K562 (cell line): ENCODE results near the gene PTPRR. TPM values are rescaled to one million over a fixed set of nuclear protein-coding genes. Genes with fewer than 3 reads are reported as not detected.

Experiments
- CEBPG ChIP-seq, 3 experiments: fragments of 200-800 bp in 1 of 3; sonication (Bioruptor generic) in 1 of 3; sonication (generic) in 1 of 3; formaldehyde crosslinking in 1 of 3; IDR thresholded peaks in 2 of 3; conservative IDR thresholded peaks in 1 of 3; 2 replicates each; pipeline versions ENCODE4 v1.6.1 to v1.8.0; 2016 to 2022; ENCODE audit warnings: missing compliant biosample characterization in 2 of 3, missing genetic modification characterization in 2 of 3, mild to moderate bottlenecking in 1 of 3, missing genetic modification reagents in 1 of 3
- FOXM1 ChIP-seq, 2 experiments: fragments of 450-650 bp in 1 of 2; sonication (generic) in 1 of 2; formaldehyde crosslinking in 1 of 2; IDR thresholded peaks; 2 replicates each; pipeline versions ENCODE4 v1.6.1 to v1.9.0; 2017 to 2022; ENCODE audit warnings: low read depth in 2 of 2, mild to moderate bottlenecking in 2 of 2, missing genetic modification reagents in 1 of 2, moderate library complexity in 1 of 2
- HBP1 ChIP-seq: fragments of 450-650 bp; formaldehyde crosslinking; IDR thresholded peaks from 2 replicates; pipeline ENCODE4 v1.4.0; 2022; ENCODE audit warnings: missing genetic modification characterization
- HDAC6 ChIP-seq: IDR thresholded peaks from 2 replicates; pipeline ENCODE4 v1.6.1; 2012; ENCODE audit warnings: low read depth, mild to moderate bottlenecking, control low read depth, inconsistent platforms, low read length, moderate library complexity
- LCOR ChIP-seq: sonication (generic); formaldehyde crosslinking; IDR thresholded peaks from 2 replicates; pipeline ENCODE4 v1.8.0; 2022; ENCODE audit warnings: mild to moderate bottlenecking, missing genetic modification reagents
- MIER1 ChIP-seq: fragments of 450-650 bp; IDR thresholded peaks from 2 replicates; pipeline ENCODE4 v1.6.1; 2016; ENCODE audit warnings: antibody characterized with exemption, mild to moderate bottlenecking, low read depth
- MLX ChIP-seq, 2 experiments: fragments of 450-650 bp in 1 of 2; sonication (generic) in 1 of 2; formaldehyde crosslinking; conservative IDR thresholded peaks; 2 replicates each; pipeline versions ENCODE4 v1.4.0 to v1.8.1; 2020 to 2022; ENCODE audit warnings: mild to moderate bottlenecking in 1 of 2, missing genetic modification reagents in 1 of 2
- MXI1 ChIP-seq: IDR thresholded peaks from 2 replicates; pipeline ENCODE4 v1.6.1; 2011; ENCODE audit warnings: low read depth, mild to moderate bottlenecking, improper control_type of control experiment, low read length
- OTX1 ChIP-seq: fragments of 450-650 bp; formaldehyde crosslinking; IDR thresholded peaks from 2 replicates; pipeline ENCODE4 v1.4.0; 2022; ENCODE audit warnings: mild to moderate bottlenecking
- PCBP1 ChIP-seq: fragments of 200-400 bp; formaldehyde crosslinking; IDR thresholded peaks from 2 replicates; pipeline ENCODE4 v1.6.1; 2018; ENCODE audit warnings: mild to moderate bottlenecking, low read depth, low read length; ENCODE audit not compliant: poor library complexity, severe bottlenecking
- PHB2 ChIP-seq: fragments of 450-650 bp; IDR thresholded peaks from 2 replicates; pipeline ENCODE4 v1.6.1; 2017; ENCODE audit warnings: low read depth
- POLR2G ChIP-seq: fragments of 200-400 bp; formaldehyde crosslinking; IDR thresholded peaks from 2 replicates; pipeline ENCODE4 v1.6.1; 2017; ENCODE audit warnings: low read depth, mild to moderate bottlenecking, antibody characterized with exemption, low read length, moderate library complexity
- PREB ChIP-seq: sonication (generic); formaldehyde crosslinking; IDR thresholded peaks from 2 replicates; pipeline ENCODE4 v1.8.1; 2023; ENCODE audit warnings: mild to moderate bottlenecking, missing genetic modification reagents
- SMARCE1 ChIP-seq: fragments of 450-650 bp; IDR thresholded peaks from 2 replicates; pipeline ENCODE4 v1.7.1; 2016; ENCODE audit warnings: mild to moderate bottlenecking
- SREBF1 ChIP-seq: fragments of 150-350 bp; IDR thresholded peaks from 2 replicates; pipeline ENCODE4 v1.6.1; 2014; ENCODE audit warnings: antibody characterized with exemption, low read depth, low read length, borderline replicate concordance
- SREBF2 ChIP-seq: sonication (generic); formaldehyde crosslinking; IDR thresholded peaks from 2 replicates; pipeline ENCODE4 v1.4.0; 2020; ENCODE audit warnings: mild to moderate bottlenecking, missing genetic modification reagents
- STAT5A ChIP-seq: IDR thresholded peaks from 2 replicates; pipeline ENCODE4 v1.6.1; 2012; ENCODE audit warnings: low read length, inconsistent platforms, borderline replicate concordance
- ZNF212 ChIP-seq: fragments of 450-650 bp; formaldehyde crosslinking; IDR thresholded peaks from 2 replicates; pipeline ENCODE4 v1.4.0; 2020; ENCODE audit warnings: mild to moderate bottlenecking
- ZNF324 ChIP-seq: fragments of 250-450 bp; sonication (Bioruptor Pico); IDR thresholded peaks from 2 replicates; pipeline ENCODE4 v1.4.0; 2020; ENCODE audit warnings: mild to moderate bottlenecking
- ZNF551 ChIP-seq: fragments of 250-450 bp; sonication (Bioruptor Pico); IDR thresholded peaks from 2 replicates; pipeline ENCODE4 v1.5.0; 2021; ENCODE audit warnings: mild to moderate bottlenecking, moderate library complexity
- polyA plus RNA-seq, 8 experiments: library from polyadenylated mRNA; depleted of rRNA in 4 of 8; stranded (reverse) in 5 of 8; unstranded in 3 of 8; fragments of >200 nt; fragmentation: Nextera tagmentation in 2 of 8; fragmentation: Illumina TruSeq in 1 of 8; extraction: Ambion mirVana in 2 of 8; extraction: Trizol in 1 of 8; gene quantifications; 2 replicates each; pipeline versions ENCODE4 v1.2.1 to v1.2.3, GENCODE V29; 2011 to 2014; ENCODE audit warnings: inconsistent platforms in 1 of 8, missing spikeins in 1 of 8
- total RNA-seq, 7 experiments: library from RNA; depleted of rRNA in 6 of 7; stranded (reverse); fragments of >200 nt in 6 of 7; fragmentation: Illumina TruSeq in 2 of 7; extraction: Trizol in 2 of 7; gene quantifications; 2 replicates each; pipeline versions ENCODE4 v1.2.1 to v1.2.3, GENCODE V29; 2011 to 2021; ENCODE audit warnings: low replicate concordance in 1 of 7
- TF ChIP-seq, protein P1 (sequence below): fragments of 250-450 bp; sonication (Bioruptor Pico); IDR thresholded peaks from 2 replicates; pipeline ENCODE4 v1.4.0; 2020; ENCODE audit warnings: mild to moderate bottlenecking, moderate library complexity

The PTPRR gene
- total and polyA plus RNA-seq, 9 of the 15 experiments (the other 6 are each of a cell fraction or from before 2014, with no cell fraction given) = 6.6 to 41.7 (median 12.3) TPM

DNA sequence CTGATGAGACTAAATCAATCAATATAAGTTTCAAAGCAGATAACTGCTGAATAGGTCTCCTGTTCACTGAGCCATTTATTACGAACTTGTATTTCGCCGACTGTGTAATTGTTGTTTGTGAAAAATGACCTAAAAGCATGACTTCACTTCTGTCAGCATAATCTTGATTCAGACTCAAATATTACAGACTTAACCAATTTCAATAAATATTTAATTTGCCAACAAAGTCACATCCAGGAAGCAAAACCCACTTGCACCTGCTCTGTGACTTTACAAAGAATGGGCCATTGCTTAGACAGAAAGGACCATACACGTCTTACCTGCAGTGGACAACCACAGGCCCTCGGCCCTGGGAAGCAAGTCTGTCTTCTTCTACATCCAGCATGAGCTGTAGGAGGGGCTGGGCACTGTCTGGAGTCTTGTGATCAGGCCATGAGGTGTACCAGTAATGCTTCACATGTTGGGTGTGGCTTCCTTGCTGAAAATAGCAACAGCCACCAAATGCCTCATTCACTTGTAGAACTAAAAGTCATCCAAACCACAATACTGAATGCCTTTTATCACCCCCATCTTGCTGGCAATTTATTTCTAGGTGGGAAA lies 259.8 kb downstream of the PTPRR start (continued):
- no peak for TF ChIP-seq PREB (CRISPR knock-in tag)
- TF ChIP-seq OTX1 (CRISPR knock-in tag) = no peak
- TF ChIP-seq POLR2G = 0 out of 2 replicates have a peak, but pooled peaks have one; percentile 26
- TF ChIP-seq HBP1 (CRISPR knock-in tag) = no peak
- TF ChIP-seq PHB2 = no peak
- TF ChIP-seq ZNF324 = 0 out of 2 replicates have a peak, but pooled peaks have one; percentile 56
- no peak for TF ChIP-seq SREBF1
- TF ChIP-seq, protein P1, sequence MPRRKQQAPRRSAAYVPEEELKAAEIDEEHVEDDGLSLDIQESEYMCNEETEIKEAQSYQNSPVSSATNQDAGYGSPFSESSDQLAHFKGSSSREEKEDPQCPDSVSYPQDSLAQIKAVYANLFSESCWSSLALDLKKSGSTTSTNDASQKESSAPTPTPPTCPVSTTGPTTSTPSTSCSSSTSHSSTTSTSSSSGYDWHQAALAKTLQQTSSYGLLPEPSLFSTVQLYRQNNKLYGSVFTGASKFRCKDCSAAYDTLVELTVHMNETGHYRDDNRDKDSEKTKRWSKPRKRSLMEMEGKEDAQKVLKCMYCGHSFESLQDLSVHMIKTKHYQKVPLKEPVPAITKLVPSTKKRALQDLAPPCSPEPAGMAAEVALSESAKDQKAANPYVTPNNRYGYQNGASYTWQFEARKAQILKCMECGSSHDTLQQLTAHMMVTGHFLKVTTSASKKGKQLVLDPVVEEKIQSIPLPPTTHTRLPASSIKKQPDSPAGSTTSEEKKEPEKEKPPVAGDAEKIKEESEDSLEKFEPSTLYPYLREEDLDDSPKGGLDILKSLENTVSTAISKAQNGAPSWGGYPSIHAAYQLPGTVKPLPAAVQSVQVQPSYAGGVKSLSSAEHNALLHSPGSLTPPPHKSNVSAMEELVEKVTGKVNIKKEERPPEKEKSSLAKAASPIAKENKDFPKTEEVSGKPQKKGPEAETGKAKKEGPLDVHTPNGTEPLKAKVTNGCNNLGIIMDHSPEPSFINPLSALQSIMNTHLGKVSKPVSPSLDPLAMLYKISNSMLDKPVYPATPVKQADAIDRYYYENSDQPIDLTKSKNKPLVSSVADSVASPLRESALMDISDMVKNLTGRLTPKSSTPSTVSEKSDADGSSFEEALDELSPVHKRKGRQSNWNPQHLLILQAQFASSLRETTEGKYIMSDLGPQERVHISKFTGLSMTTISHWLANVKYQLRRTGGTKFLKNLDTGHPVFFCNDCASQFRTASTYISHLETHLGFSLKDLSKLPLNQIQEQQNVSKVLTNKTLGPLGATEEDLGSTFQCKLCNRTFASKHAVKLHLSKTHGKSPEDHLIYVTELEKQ (CRISPR knock-in tag) = no peak; the same call in 1 of the 2 replicates
- no peak for TF ChIP-seq PCBP1
- TF ChIP-seq FOXM1 (IDR thresholded peaks at IDR 0.05; ENCODE audit: low read depth) = no peak
- no peak for TF ChIP-seq FOXM1 (CRISPR knock-in tag; IDR thresholded peaks at IDR 0.05; ENCODE audit: low read depth)
- TF ChIP-seq LCOR (CRISPR knock-in tag) = peak; percentile 86
- TF ChIP-seq ZNF212 (CRISPR knock-in tag) = no peak
- 0 out of 2 replicates have a peak, but pooled peaks have one; percentile 17 for TF ChIP-seq SMARCE1
- no peak for TF ChIP-seq HDAC6
- TF ChIP-seq ZNF551 = no peak
- no peak for TF ChIP-seq STAT5A
- TF ChIP-seq MLX (CRISPR knock-in tag; conservative IDR thresholded peaks at IDR 0.05) = 0 out of 4 replicates have a peak, but pooled peaks of 1 of the 2 experiments have one; percentile 80
- peak; percentile 52; the same call in 1 of the 2 replicates for TF ChIP-seq MXI1
- TF ChIP-seq SREBF2 (CRISPR knock-in tag) = no peak
- TF ChIP-seq CEBPG (CRISPR knock-in tag; IDR thresholded peaks at IDR 0.05) = no peak
- TF ChIP-seq CEBPG (tag; conservative IDR thresholded peaks at IDR 0.05 in 1 of 2, IDR thresholded peaks at IDR 0.05 in 1 of 2) = no peak
- no peak for TF ChIP-seq MIER1
